Neural progenitor cell (in vitro differentiated cells): Measurements from ENCODE around the gene SLC35G1. TPM values are rescaled to one million over a fixed set of nuclear protein-coding genes. Genes with fewer than 3 reads are reported as not detected.

ENCODE experiments used
- DNase-seq: peaks from one replicate; pipeline ENCODE4 v3.0.0-alpha.2; 2016; ENCODE audit warnings: low spot score
- H2AFZ ChIP-seq: fragments of 200-600 bp; sonication (generic); replicated peaks from 2 replicates; pipeline ENCODE4 v1.6.1; 2016; ENCODE audit warnings: antibody characterized with exemption
- H3F3A ChIP-seq: fragments of 200-600 bp; sonication (generic); 2 replicates; pipeline ENCODE4 v1.6.1; 2016; ENCODE audit warnings: antibody characterized with exemption, low read depth
- H3K27ac ChIP-seq: fragments of 200-600 bp; sonication (generic); 2 replicates; pipeline ENCODE4 v1.5.1; 2016; ENCODE audit warnings: mild to moderate bottlenecking
- H3K27me3 ChIP-seq: fragments of 200-600 bp; sonication (generic); 2 replicates; pipeline ENCODE4 v1.6.1; 2016; ENCODE audit warnings: mild to moderate bottlenecking, moderate library complexity
- H3K36me3 ChIP-seq: fragments of 200-600 bp; sonication (generic); 2 replicates; pipeline ENCODE4 v1.5.1; 2016
- H3K4me1 ChIP-seq: fragments of 200-600 bp; sonication (generic); 2 replicates; pipeline ENCODE4 v1.6.1; 2016; ENCODE audit warnings: mixed run types
- H3K4me2 ChIP-seq: fragments of 200-600 bp; sonication (generic); 2 replicates; pipeline ENCODE4 v1.6.1; 2016
- H3K4me3 ChIP-seq: fragments of 200-600 bp; sonication (generic); 2 replicates; pipeline ENCODE4 v1.5.1; 2016
- H3K79me2 ChIP-seq: fragments of 200-600 bp; sonication (generic); 2 replicates; pipeline ENCODE4 v1.6.1; 2016; ENCODE audit warnings: low read depth
- H3K9ac ChIP-seq: fragments of 200-600 bp; sonication (generic); 2 replicates; pipeline ENCODE4 v1.6.1; 2016
- H3K9me3 ChIP-seq: fragments of 200-600 bp; sonication (generic); 2 replicates; pipeline ENCODE4 v1.5.1; 2016; ENCODE audit warnings: low read depth
- H4K20me1 ChIP-seq: fragments of 200-600 bp; sonication (generic); 2 replicates; pipeline ENCODE4 v1.6.1; 2016; ENCODE audit warnings: low read depth
- H3K27ac Mint-ChIP-seq: 3 replicates; pipeline ENCODE4 v1.8.0; 2021; ENCODE audit warnings: mixed read lengths
- H3K27me3 Mint-ChIP-seq: 2 replicates; pipeline ENCODE4 v1.8.0; 2022; ENCODE audit warnings: low read depth, mild to moderate bottlenecking, inconsistent platforms, moderate library complexity, mixed read lengths; ENCODE audit not compliant: insufficient read depth
- H3K36me3 Mint-ChIP-seq: 3 replicates; pipeline ENCODE4 v1.8.0; 2021; ENCODE audit warnings: mixed read lengths
- H3K4me1 Mint-ChIP-seq: 3 replicates; pipeline ENCODE4 v1.8.0; 2021; ENCODE audit warnings: mixed read lengths
- H3K4me3 Mint-ChIP-seq: 3 replicates; pipeline ENCODE4 v1.8.0; 2021; ENCODE audit warnings: mild to moderate bottlenecking, moderate library complexity, mixed read lengths
- H3K9me3 Mint-ChIP-seq: 3 replicates; pipeline ENCODE4 v1.8.0; 2020; ENCODE audit warnings: mixed read lengths
- EZH2 ChIP-seq: fragments of 200-600 bp; sonication (generic); IDR thresholded peaks from 2 replicates; pipeline ENCODE4 v1.6.1; 2017; ENCODE audit warnings: antibody characterized with exemption, mild to moderate bottlenecking, moderate library complexity
- EZH2phosphoT487 ChIP-seq: fragments of 200-600 bp; sonication (generic); IDR thresholded peaks from 2 replicates; pipeline ENCODE4 v1.6.1; 2017; ENCODE audit warnings: antibody characterized with exemption
- total RNA-seq: library from RNA; depleted of rRNA; stranded (reverse); fragments of >200 nt; gene quantifications from 2 replicates; pipeline ENCODE4 v1.2.3, GENCODE V29; 2015; ENCODE audit warnings: low replicate concordance
- TF ChIP-seq, protein P1 (sequence below): fragments of 200-600 bp; sonication (generic); IDR thresholded peaks from 2 replicates; pipeline ENCODE4 v1.5.1; 2017; ENCODE audit warnings: antibody characterized with exemption, mild to moderate bottlenecking

SLC35G1 gene
- total RNA-seq, 1 donor from 2014 or later: 14.6 TPM

DNA sequence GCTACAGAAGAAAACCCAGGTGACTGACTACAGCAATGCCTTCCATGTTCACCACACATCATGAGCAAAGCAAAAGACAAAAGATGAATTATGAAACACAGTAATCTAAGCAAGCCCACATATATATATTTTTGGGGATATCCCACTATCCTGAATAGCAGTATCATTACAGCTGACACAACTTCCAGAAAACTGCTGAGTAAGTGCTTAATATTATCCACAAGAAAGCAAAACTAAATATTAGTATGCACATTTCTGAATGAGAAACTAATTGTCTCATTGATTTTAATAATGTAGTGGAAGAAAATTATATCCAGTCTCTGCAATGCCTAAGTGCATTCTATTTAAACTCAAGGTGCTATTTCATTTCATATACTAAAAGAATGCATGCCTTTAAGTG lies 14.5 kb upstream of the SLC35G1 start:
- Mint-ChIP-seq H3K4me3 (no peak overlapping the region), H3K27ac (no peak overlapping the region), H3K9me3 (peaks cover 6% of the 10 kb centered on the region), H3K4me1 (peaks cover 7% of the 10 kb centered on the region), H3K36me3 (no peaks in the 10 kb centered on the region), H3K27me3 (no peaks in the 10 kb centered on the region)
- no peak overlapping the region for H3K4me3 ChIP-seq
- peaks cover 32% of the 10 kb centered on the region for H3K27me3 ChIP-seq
- no peak for DNase-seq
- no peak overlapping the region for H3K9ac ChIP-seq
- TF ChIP-seq, protein P1, sequence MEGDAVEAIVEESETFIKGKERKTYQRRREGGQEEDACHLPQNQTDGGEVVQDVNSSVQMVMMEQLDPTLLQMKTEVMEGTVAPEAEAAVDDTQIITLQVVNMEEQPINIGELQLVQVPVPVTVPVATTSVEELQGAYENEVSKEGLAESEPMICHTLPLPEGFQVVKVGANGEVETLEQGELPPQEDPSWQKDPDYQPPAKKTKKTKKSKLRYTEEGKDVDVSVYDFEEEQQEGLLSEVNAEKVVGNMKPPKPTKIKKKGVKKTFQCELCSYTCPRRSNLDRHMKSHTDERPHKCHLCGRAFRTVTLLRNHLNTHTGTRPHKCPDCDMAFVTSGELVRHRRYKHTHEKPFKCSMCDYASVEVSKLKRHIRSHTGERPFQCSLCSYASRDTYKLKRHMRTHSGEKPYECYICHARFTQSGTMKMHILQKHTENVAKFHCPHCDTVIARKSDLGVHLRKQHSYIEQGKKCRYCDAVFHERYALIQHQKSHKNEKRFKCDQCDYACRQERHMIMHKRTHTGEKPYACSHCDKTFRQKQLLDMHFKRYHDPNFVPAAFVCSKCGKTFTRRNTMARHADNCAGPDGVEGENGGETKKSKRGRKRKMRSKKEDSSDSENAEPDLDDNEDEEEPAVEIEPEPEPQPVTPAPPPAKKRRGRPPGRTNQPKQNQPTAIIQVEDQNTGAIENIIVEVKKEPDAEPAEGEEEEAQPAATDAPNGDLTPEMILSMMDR: no peak
- TF ChIP-seq EZH2phosphoT487: no peak
- no peak for TF ChIP-seq EZH2
- peaks cover 5% of the 10 kb centered on the region for H3F3A ChIP-seq
- no peaks in the 10 kb centered on the region for H4K20me1 ChIP-seq
- H3K9me3 ChIP-seq: no peaks in the 10 kb centered on the region
- H2AFZ ChIP-seq: no peak overlapping the region
- H3K27ac ChIP-seq: no peak overlapping the region
- no peaks in the 10 kb centered on the region for H3K79me2 ChIP-seq
- H3K4me2 ChIP-seq: no peak overlapping the region
- H3K4me1 ChIP-seq: no peaks in the 10 kb centered on the region
- H3K36me3 ChIP-seq: no peaks in the 10 kb centered on the region

DNA sequence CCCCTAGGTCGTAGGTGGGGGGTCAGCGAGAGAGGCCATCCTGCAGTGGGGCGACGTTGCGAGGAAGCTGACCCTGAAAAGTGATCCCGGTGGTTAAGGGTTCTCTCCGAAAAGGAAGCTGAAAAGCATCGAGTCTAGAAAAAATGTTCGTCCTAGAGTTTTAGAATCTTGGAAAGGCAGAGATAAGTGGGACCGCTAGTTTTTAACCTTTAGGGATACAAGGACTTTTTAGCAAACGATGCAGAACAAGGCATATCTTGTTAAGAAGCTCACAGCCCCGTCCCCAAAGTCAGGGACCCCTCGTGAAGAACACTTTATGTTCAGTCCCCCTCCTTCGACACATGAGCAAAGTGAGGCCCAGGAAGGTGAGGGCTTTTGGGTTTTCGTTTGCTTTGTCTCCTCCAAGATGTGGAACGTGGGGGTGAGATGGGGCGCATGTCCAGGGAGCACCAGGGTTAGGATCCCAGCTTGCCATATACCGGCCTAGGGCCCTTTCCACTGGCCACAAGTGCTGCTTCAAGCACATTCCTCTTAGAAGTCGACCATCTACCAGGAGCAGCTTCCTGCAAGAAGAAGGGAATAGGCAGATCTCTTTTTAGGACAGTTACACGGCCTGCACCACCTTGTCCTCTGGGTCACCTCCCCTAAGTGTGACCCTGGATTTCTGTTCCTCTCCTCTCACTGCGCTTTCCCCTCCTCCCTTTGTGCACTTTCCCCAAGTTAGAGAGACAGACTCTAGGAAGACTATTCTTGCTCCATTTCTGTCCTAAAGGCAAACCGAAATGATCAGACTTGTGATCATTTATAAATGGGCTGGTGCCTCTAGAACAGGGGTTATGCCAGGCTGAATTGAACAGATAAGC lies 969 bp downstream of the SLC35G1 start:
- Histone ChIP-seq H3K27me3 (peaks cover 51% of the 10 kb centered on the region), H2AFZ (peak overlapping the region; percentile 71), H4K20me1 (no peaks in the 10 kb centered on the region), H3K4me1 (peaks cover 27% of the 10 kb centered on the region), H3K79me2 (peaks cover 23% of the 10 kb centered on the region), H3K4me2 (peak overlapping the region; percentile 91), H3K9me3 (no peaks in the 10 kb centered on the region), H3F3A (peaks cover 24% of the 10 kb centered on the region), H3K36me3 (no peaks in the 10 kb centered on the region), H3K27ac (no peak overlapping the region), H3K4me3 (peak overlapping the region; percentile 69), H3K9ac (peak overlapping the region; percentile 42)
- Mint-ChIP-seq H3K4me3 (peak overlapping the region; percentile 93), H3K27me3 (peaks cover 3% of the 10 kb centered on the region), H3K36me3 (peaks cover 14% of the 10 kb centered on the region), H3K27ac (peak overlapping the region; percentile 65), H3K9me3 (no peaks in the 10 kb centered on the region), H3K4me1 (peaks cover 30% of the 10 kb centered on the region)
- TF ChIP-seq EZH2phosphoT487: no peak
- no peak for TF ChIP-seq EZH2
- TF ChIP-seq, protein P1: no peak
- no peak for DNase-seq

DNA sequence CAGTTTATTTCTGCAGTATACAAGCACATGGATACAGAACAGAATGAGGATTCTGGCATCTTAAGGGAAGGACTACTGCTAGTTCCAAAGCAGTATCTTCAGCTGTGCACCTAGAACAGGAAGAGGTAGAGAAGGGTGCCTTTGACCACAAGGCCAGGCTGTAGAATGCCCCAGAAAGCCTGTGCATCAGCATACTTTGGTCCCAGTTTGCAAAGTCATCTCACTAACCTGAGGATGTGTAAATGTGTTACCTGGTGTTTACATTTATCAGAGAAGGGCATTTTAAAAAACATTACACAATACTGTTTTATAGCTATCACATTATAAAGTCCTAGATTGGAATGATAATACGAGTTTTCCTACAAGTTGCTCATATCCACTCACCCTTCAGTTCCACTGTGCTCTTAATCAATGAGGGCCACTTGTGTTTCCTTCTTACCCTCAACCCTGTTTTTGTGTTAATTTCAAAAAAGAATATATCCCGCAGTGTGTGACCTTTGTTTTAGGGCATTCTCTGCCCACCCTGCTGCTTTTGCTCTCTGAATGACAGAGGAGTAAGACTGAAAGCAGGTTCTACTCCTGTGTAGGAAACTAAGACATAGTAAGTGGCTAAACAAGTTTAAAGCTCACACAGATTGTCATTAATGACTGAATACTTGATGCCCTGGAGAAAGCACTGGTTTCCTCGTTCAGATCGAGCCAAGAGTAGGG lies 3.4 kb downstream of the SLC35G1 start:
- no peak overlapping the region for H2AFZ ChIP-seq
- peaks cover 35% of the 10 kb centered on the region for H3K79me2 ChIP-seq
- H3K36me3 ChIP-seq: peaks cover 4% of the 10 kb centered on the region
- H3F3A ChIP-seq: peaks cover 24% of the 10 kb centered on the region
- H3K27me3 Mint-ChIP-seq: peaks cover 3% of the 10 kb centered on the region
- TF ChIP-seq, protein P1: no peak
- TF ChIP-seq EZH2: no peak
- TF ChIP-seq EZH2phosphoT487: no peak
- peaks cover 30% of the 10 kb centered on the region for H3K4me1 Mint-ChIP-seq
- peak overlapping the region; percentile 29 for H3K4me2 ChIP-seq
- no peak overlapping the region for H3K4me3 ChIP-seq
- peak; percentile 16 for DNase-seq
- peaks cover 27% of the 10 kb centered on the region for H3K4me1 ChIP-seq
- no peaks in the 10 kb centered on the region for H3K9me3 Mint-ChIP-seq
- no peaks in the 10 kb centered on the region for H4K20me1 ChIP-seq
- H3K4me3 Mint-ChIP-seq: no peak overlapping the region
- no peak overlapping the region for H3K27ac Mint-ChIP-seq
- H3K27ac ChIP-seq: no peak overlapping the region
- peaks cover 28% of the 10 kb centered on the region for H3K27me3 ChIP-seq
- H3K36me3 Mint-ChIP-seq: peaks cover 23% of the 10 kb centered on the region
- H3K9ac ChIP-seq: no peak overlapping the region
- no peaks in the 10 kb centered on the region for H3K9me3 ChIP-seq
